NB4 (cell line): ENCODE results near the gene TEX9.

Source experiments
- MAX ChIP-seq: IDR thresholded peaks from 2 replicates; pipeline ENCODE4 v1.6.1; 2011; ENCODE audit warnings: low read depth, low read length
- MYC ChIP-seq: IDR thresholded peaks from 2 replicates; pipeline ENCODE4 v1.6.1; 2011; ENCODE audit warnings: low read depth, low read length
- POLR2A ChIP-seq: IDR thresholded peaks from 2 replicates; pipeline ENCODE4 v1.6.1; 2011; ENCODE audit warnings: mild to moderate bottlenecking; ENCODE audit not compliant: insufficient read length; ENCODE audit errors: extremely low read depth
- TF ChIP-seq, protein P1 (sequence below): IDR thresholded peaks from one replicate; pipeline ENCODE4 v1.5.1; 2012; ENCODE audit warnings: low read depth, low read length

- TF ChIP-seq, protein P1, sequence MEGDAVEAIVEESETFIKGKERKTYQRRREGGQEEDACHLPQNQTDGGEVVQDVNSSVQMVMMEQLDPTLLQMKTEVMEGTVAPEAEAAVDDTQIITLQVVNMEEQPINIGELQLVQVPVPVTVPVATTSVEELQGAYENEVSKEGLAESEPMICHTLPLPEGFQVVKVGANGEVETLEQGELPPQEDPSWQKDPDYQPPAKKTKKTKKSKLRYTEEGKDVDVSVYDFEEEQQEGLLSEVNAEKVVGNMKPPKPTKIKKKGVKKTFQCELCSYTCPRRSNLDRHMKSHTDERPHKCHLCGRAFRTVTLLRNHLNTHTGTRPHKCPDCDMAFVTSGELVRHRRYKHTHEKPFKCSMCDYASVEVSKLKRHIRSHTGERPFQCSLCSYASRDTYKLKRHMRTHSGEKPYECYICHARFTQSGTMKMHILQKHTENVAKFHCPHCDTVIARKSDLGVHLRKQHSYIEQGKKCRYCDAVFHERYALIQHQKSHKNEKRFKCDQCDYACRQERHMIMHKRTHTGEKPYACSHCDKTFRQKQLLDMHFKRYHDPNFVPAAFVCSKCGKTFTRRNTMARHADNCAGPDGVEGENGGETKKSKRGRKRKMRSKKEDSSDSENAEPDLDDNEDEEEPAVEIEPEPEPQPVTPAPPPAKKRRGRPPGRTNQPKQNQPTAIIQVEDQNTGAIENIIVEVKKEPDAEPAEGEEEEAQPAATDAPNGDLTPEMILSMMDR: peak; percentile 2
- no peak for TF ChIP-seq POLR2A
- no peak for TF ChIP-seq MYC
- no peak for TF ChIP-seq MAX
Observed at GRCh38 chr15:56428821-56429458, 63.7 kb downstream of the TEX9 start.
